Astrocyte (in vitro differentiated cells and primary cell): ENCODE measurements around the gene MPST. TPM values are rescaled to one million over a fixed set of nuclear protein-coding genes. Genes with fewer than 3 reads are reported as not detected.

Experiments used
- DNase-seq: peaks from one replicate; pipeline ENCODE4 v3.0.0-alpha.2; 2010; ENCODE audit warnings: low read depth
- FAIRE-seq: peaks from 2 replicates; lab custom pipeline; 2011; peaks lifted over from hg19 to GRCh38; lab: Jason Lieb, UNC
- H2AFZ ChIP-seq: 2 replicates; pipeline ENCODE4 v1.6.0; 2012; ENCODE audit warnings: low read depth, low read length, inconsistent platforms
- H3K27ac ChIP-seq: 2 replicates; pipeline ENCODE4 v1.5.1; 2011; ENCODE audit warnings: low read depth, low read length, inconsistent platforms
- H3K27me3 ChIP-seq: 2 replicates; pipeline ENCODE4 v1.6.0; 2011; ENCODE audit warnings: low read length, inconsistent platforms; ENCODE audit not compliant: insufficient read depth
- H3K36me3 ChIP-seq: 2 replicates; pipeline ENCODE4 v1.5.1; 2011; ENCODE audit warnings: low read length, inconsistent platforms; ENCODE audit not compliant: insufficient read depth
- H3K4me1 ChIP-seq: 2 replicates; pipeline ENCODE4 v1.5.1; 2011; ENCODE audit warnings: low read length, inconsistent platforms; ENCODE audit not compliant: insufficient read depth
- H3K4me2 ChIP-seq: 2 replicates; pipeline ENCODE4 v1.6.0; 2012; ENCODE audit warnings: low read length, inconsistent platforms
- H3K4me3 ChIP-seq: 2 replicates; pipeline ENCODE4 v1.5.1; 2011; ENCODE audit warnings: low read depth, mild to moderate bottlenecking, low read length, inconsistent platforms; ENCODE audit not compliant: insufficient read depth
- H3K79me2 ChIP-seq: 2 replicates; pipeline ENCODE4 v1.6.0; 2012; ENCODE audit warnings: mild to moderate bottlenecking, low read length, inconsistent platforms; ENCODE audit not compliant: insufficient read depth
- H3K9ac ChIP-seq: 2 replicates; pipeline ENCODE4 v1.6.0; 2012; ENCODE audit warnings: mild to moderate bottlenecking, low read length, inconsistent platforms
- H3K9me3 ChIP-seq: 2 replicates; pipeline ENCODE4 v1.5.1; 2012; ENCODE audit warnings: low read depth, mild to moderate bottlenecking, low read length, inconsistent platforms; ENCODE audit not compliant: insufficient read depth
- H4K20me1 ChIP-seq: 2 replicates; pipeline ENCODE4 v1.6.0; 2012; ENCODE audit warnings: low read length, inconsistent platforms; ENCODE audit not compliant: insufficient read depth
- H3K27ac Mint-ChIP-seq: one replicate; pipeline ENCODE4 v1.8.0; 2021; ENCODE audit warnings: mild to moderate bottlenecking, mixed read lengths; ENCODE audit not compliant: unreplicated experiment
- H3K27me3 Mint-ChIP-seq: one replicate; pipeline ENCODE4 v1.8.0; 2021; ENCODE audit warnings: low read depth, mixed read lengths; ENCODE audit not compliant: unreplicated experiment
- H3K36me3 Mint-ChIP-seq: one replicate; pipeline ENCODE4 v1.8.0; 2021; ENCODE audit warnings: low read depth, mixed read lengths; ENCODE audit not compliant: unreplicated experiment
- H3K4me1 Mint-ChIP-seq: one replicate; pipeline ENCODE4 v1.8.0; 2021; ENCODE audit warnings: low read depth, mixed read lengths; ENCODE audit not compliant: unreplicated experiment
- H3K4me3 Mint-ChIP-seq: one replicate; pipeline ENCODE4 v1.8.0; 2021; ENCODE audit warnings: mild to moderate bottlenecking, moderate library complexity, mixed read lengths; ENCODE audit not compliant: unreplicated experiment
- H3K9me3 Mint-ChIP-seq: one replicate; pipeline ENCODE4 v1.8.0; 2021; ENCODE audit warnings: mild to moderate bottlenecking, mixed read lengths; ENCODE audit not compliant: unreplicated experiment
- CTCF ChIP-seq: IDR thresholded peaks from 2 replicates; pipeline ENCODE4 v1.5.1; 2011; ENCODE audit warnings: low read depth, mild to moderate bottlenecking, inconsistent platforms, low read length, moderate library complexity; ENCODE audit not compliant: insufficient read depth
- EZH2 ChIP-seq: IDR thresholded peaks from 2 replicates; pipeline ENCODE4 v1.6.1; 2012; ENCODE audit warnings: mild to moderate bottlenecking, low read length, inconsistent platforms; ENCODE audit not compliant: insufficient read depth
- total RNA-seq: library from RNA; stranded (reverse); gene quantifications from 2 replicates; pipeline ENCODE4 v1.2.1, GENCODE V29; 2021

MPST gene
- total RNA-seq, 1 donor from 2014 or later, result 67.8 TPM

GRCh38 chr22:37047006-37047405 is 27.5 kb downstream of the MPST start:
- no peak for DNase-seq
- Histone ChIP-seq H3K4me3 (no peak overlapping the region), H3K4me1 (no peaks in the 10 kb centered on the region), H3K9ac (no peak overlapping the region), H3K27ac (no peak overlapping the region), H4K20me1 (no peaks in the 10 kb centered on the region), H3K9me3 (no peaks in the 10 kb centered on the region), H3K79me2 (peaks cover under 1% of the 10 kb centered on the region), H3K36me3 (no peaks in the 10 kb centered on the region), H3K27me3 (no peaks in the 10 kb centered on the region), H2AFZ (no peak overlapping the region), H3K4me2 (no peak overlapping the region)
- Mint-ChIP-seq H3K36me3 (no peaks in the 10 kb centered on the region), H3K27ac (no peak overlapping the region), H3K4me3 (no peak overlapping the region), H3K27me3 (peaks cover 5% of the 10 kb centered on the region), H3K9me3 (no peaks in the 10 kb centered on the region), H3K4me1 (no peaks in the 10 kb centered on the region)
- FAIRE-seq, result no peak
- no peak for TF ChIP-seq CTCF
- TF ChIP-seq EZH2, result no peak

DNA sequence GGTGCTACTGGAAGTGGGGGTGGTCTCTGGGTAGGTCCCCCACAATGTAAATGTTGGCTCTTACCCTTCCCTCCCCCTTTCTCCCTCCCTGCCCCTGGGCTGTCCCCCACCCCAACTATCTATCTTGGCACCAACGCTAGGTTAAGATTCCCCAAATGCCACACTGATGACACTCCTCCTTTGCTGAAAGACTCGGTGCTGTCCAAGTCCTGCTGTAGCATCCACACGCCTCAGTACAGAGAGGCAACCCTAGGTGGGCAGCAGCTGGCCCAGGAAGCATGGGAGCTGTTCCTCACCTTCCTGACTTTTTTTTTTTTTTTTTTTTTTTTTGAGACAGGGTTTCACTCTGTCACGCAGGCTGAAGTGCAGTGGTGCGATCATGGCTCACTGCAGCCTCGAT is 28.6 kb downstream of the MPST start:
- H3K27ac Mint-ChIP-seq, result no peak overlapping the region
- FAIRE-seq (no peak), DNase-seq (no peak)
- TF ChIP-seq EZH2, result no peak
- TF ChIP-seq CTCF, result no peak
- no peaks in the 10 kb centered on the region for H3K27me3 ChIP-seq
- peaks cover 4% of the 10 kb centered on the region for H3K4me1 Mint-ChIP-seq
- H3K4me2 ChIP-seq, result no peak overlapping the region
- H2AFZ ChIP-seq, result no peak overlapping the region
- H3K27ac ChIP-seq, result no peak overlapping the region
- H3K79me2 ChIP-seq, result peaks cover 8% of the 10 kb centered on the region
- no peaks in the 10 kb centered on the region for H3K36me3 Mint-ChIP-seq
- no peaks in the 10 kb centered on the region for H3K36me3 ChIP-seq
- peaks cover 5% of the 10 kb centered on the region for H3K27me3 Mint-ChIP-seq
- no peak overlapping the region for H3K4me3 ChIP-seq
- H3K9ac ChIP-seq, result no peak overlapping the region
- peaks cover 11% of the 10 kb centered on the region for H4K20me1 ChIP-seq
- H3K9me3 Mint-ChIP-seq, result no peaks in the 10 kb centered on the region
- no peak overlapping the region for H3K4me3 Mint-ChIP-seq
- H3K4me1 ChIP-seq, result peaks cover 5% of the 10 kb centered on the region
- no peaks in the 10 kb centered on the region for H3K9me3 ChIP-seq

- no peak for FAIRE-seq
Observed at GRCh38 chr22:37049224-37049623, 29.7 kb downstream of the MPST start.

More at GRCh38 chr22:37049224-37049623, 29.7 kb downstream of the MPST start:
- peaks cover 5% of the 10 kb centered on the region for H3K4me1 ChIP-seq
- Mint-ChIP-seq H3K27ac (no peak overlapping the region), H3K4me3 (no peak overlapping the region), H3K9me3 (no peaks in the 10 kb centered on the region), H3K36me3 (peaks cover 2% of the 10 kb centered on the region), H3K27me3 (no peaks in the 10 kb centered on the region), H3K4me1 (peaks cover 4% of the 10 kb centered on the region)
- no peak overlapping the region for H3K4me3 ChIP-seq
- no peak for TF ChIP-seq EZH2
- no peak for TF ChIP-seq CTCF
- peaks cover 16% of the 10 kb centered on the region for H4K20me1 ChIP-seq
- H3K27me3 ChIP-seq, result no peaks in the 10 kb centered on the region
- H3K9me3 ChIP-seq, result no peaks in the 10 kb centered on the region
- H3K36me3 ChIP-seq, result no peaks in the 10 kb centered on the region
- H2AFZ ChIP-seq, result no peak overlapping the region
- DNase-seq, result no peak
- no peak overlapping the region for H3K9ac ChIP-seq
- H3K79me2 ChIP-seq, result peaks cover 8% of the 10 kb centered on the region
- no peak overlapping the region for H3K4me2 ChIP-seq
- H3K27ac ChIP-seq, result no peak overlapping the region
